Vagina (tissue), 2 donors: ENCODE results near the gene DDX11.

ENCODE experiments used
- POLR2A ChIP-seq, 2 donors: fragments of 450-650 bp; IDR thresholded peaks; one replicate each; pipeline ENCODE4 v1.6.1; 2017; ENCODE audit warnings: antibody characterized with exemption in 2 of 2, mild to moderate bottlenecking in 2 of 2, moderate library complexity in 2 of 2
- POLR2AphosphoS5 ChIP-seq, 2 donors: sonication (generic); formaldehyde crosslinking; IDR thresholded peaks; one replicate each; pipeline ENCODE4 v1.9.0; 2017; ENCODE audit warnings: antibody characterized with exemption in 2 of 2, mild to moderate bottlenecking in 2 of 2, low read depth in 1 of 2; ENCODE audit not compliant: insufficient read depth in 1 of 2
- TF ChIP-seq, protein P1 (sequence below), 3 experiments: fragments of 450-650 bp in 2 of 3; fragments of 200-600 bp in 1 of 3; sonication (generic) in 1 of 3; IDR thresholded peaks; one replicate each; pipeline ENCODE4 v1.5.1; 2017 to 2019; ENCODE audit warnings: antibody characterized with exemption in 3 of 3, mild to moderate bottlenecking in 2 of 3, moderate library complexity in 2 of 3

- TF ChIP-seq POLR2A (IDR thresholded peaks at IDR 0.05), result no peak
- TF ChIP-seq, protein P1, sequence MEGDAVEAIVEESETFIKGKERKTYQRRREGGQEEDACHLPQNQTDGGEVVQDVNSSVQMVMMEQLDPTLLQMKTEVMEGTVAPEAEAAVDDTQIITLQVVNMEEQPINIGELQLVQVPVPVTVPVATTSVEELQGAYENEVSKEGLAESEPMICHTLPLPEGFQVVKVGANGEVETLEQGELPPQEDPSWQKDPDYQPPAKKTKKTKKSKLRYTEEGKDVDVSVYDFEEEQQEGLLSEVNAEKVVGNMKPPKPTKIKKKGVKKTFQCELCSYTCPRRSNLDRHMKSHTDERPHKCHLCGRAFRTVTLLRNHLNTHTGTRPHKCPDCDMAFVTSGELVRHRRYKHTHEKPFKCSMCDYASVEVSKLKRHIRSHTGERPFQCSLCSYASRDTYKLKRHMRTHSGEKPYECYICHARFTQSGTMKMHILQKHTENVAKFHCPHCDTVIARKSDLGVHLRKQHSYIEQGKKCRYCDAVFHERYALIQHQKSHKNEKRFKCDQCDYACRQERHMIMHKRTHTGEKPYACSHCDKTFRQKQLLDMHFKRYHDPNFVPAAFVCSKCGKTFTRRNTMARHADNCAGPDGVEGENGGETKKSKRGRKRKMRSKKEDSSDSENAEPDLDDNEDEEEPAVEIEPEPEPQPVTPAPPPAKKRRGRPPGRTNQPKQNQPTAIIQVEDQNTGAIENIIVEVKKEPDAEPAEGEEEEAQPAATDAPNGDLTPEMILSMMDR (IDR thresholded peaks at IDR 0.05), result no peak
- no peak for TF ChIP-seq POLR2AphosphoS5 (IDR thresholded peaks at IDR 0.05; ENCODE audit: insufficient read depth in 1 of 2, low read depth in 1 of 2)
Observed at GRCh38 chr12:31117203-31118011, 43.7 kb downstream of the DDX11 start.
